ENCODE measurements around the gene CTF1.

DNA sequence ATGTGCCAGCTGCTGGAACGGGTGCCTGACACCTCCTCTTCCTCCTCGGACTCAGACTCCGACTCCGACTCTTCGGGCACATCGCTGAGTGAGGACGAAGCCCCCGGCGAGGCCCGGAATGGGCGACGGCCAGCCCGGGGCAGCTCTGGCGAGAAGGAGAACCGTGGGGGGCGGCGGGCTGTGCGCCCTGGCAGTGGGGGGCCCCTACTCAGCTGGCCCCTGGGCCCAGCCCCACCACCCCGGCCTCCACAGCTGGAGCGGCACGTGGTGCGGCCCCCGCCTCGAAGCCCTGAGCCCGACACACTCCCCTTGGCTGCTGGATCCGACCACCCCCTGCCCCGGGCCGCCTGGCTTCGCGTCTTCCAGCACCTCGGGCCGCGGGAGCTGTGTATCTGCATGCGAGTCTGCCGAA is 33.8 kb downstream of the CTF1 start:
- TF ChIP-seq EZH2phosphoT487 (IDR thresholded peaks at IDR 0.05; ENCODE audit: low read length) (no peak), CTCF (IDR thresholded peaks at IDR 0.05; ENCODE audit: low read length) (no peak), EZH2 (optimal IDR thresholded peaks at IDR 0.05; ENCODE audit: low read depth, low read length) (no peak)
